DND-41 (cell line): ENCODE results near the gene GJB6.

Source experiments
- ATAC-seq: fragments of 200-7000 bp; cut with Tn5 transposase; 3 replicates; pipeline ENCODE4 v1.9.1; 2021; ENCODE audit warnings: low read depth; ENCODE audit not compliant: insufficient read depth
- DNase-seq: peaks from one replicate; pipeline ENCODE4 v3.0.0-alpha.2; 2020
- H2AFZ ChIP-seq: 2 replicates; pipeline ENCODE4 v1.6.0; 2012; ENCODE audit warnings: low read depth, low read length
- H3K27ac ChIP-seq: 2 replicates; pipeline ENCODE4 v1.5.1; 2012; ENCODE audit warnings: low read length, inconsistent platforms
- H3K27me3 ChIP-seq: fragments of 200-600 bp; sonication (generic); 2 replicates; pipeline ENCODE4 v1.6.0; 2012; ENCODE audit warnings: low read length, mild to moderate bottlenecking, inconsistent platforms; ENCODE audit not compliant: insufficient read depth, poor library complexity
- H3K36me3 ChIP-seq: 2 replicates; pipeline ENCODE4 v1.5.1; 2012; ENCODE audit warnings: low read length, inconsistent platforms; ENCODE audit not compliant: insufficient read depth
- H3K4me1 ChIP-seq: 2 replicates; pipeline ENCODE4 v1.5.1; 2012; ENCODE audit warnings: mild to moderate bottlenecking, low read length; ENCODE audit not compliant: insufficient read depth
- H3K4me2 ChIP-seq: 2 replicates; pipeline ENCODE4 v1.6.0; 2012; ENCODE audit warnings: mild to moderate bottlenecking, moderate library complexity, low read length, inconsistent platforms; ENCODE audit not compliant: insufficient read depth
- H3K4me3 ChIP-seq, 2 experiments: fragments of 200-600 bp in 1 of 2; shearing (Covaris generic) in 1 of 2; 2 replicates each; pipeline ENCODE4 v1.5.1; 2012 to 2016; ENCODE audit warnings: inconsistent platforms in 2 of 2, low read length in 2 of 2, mild to moderate bottlenecking in 2 of 2, low read depth in 1 of 2, moderate library complexity in 1 of 2
- H3K79me2 ChIP-seq: 2 replicates; pipeline ENCODE4 v1.6.0; 2012; ENCODE audit warnings: low read length, inconsistent platforms; ENCODE audit not compliant: insufficient read depth
- H3K9ac ChIP-seq: 2 replicates; pipeline ENCODE4 v1.6.0; 2012; ENCODE audit warnings: low read depth, mild to moderate bottlenecking, inconsistent platforms, low read length, moderate library complexity
- H3K9me3 ChIP-seq: 2 replicates; pipeline ENCODE4 v1.5.1; 2012; ENCODE audit warnings: low read length, moderate library complexity, mild to moderate bottlenecking, inconsistent platforms; ENCODE audit not compliant: insufficient read depth, severe bottlenecking
- H4K20me1 ChIP-seq: 2 replicates; pipeline ENCODE4 v1.6.0; 2012; ENCODE audit warnings: low read length; ENCODE audit not compliant: insufficient read depth
- CTCF ChIP-seq: IDR thresholded peaks from 2 replicates; pipeline ENCODE4 v1.5.1; 2012; ENCODE audit warnings: borderline replicate concordance, low read length, moderate library complexity, mild to moderate bottlenecking; ENCODE audit not compliant: poor library complexity, severe bottlenecking; ENCODE audit errors: extremely low read depth
- EZH2 ChIP-seq: IDR thresholded peaks from 3 replicates; pipeline ENCODE4 v1.6.1; 2012; ENCODE audit warnings: borderline replicate concordance, low read depth, mild to moderate bottlenecking, moderate library complexity, low read length, inconsistent platforms; ENCODE audit not compliant: severe bottlenecking

Gene GJB6

DNA sequence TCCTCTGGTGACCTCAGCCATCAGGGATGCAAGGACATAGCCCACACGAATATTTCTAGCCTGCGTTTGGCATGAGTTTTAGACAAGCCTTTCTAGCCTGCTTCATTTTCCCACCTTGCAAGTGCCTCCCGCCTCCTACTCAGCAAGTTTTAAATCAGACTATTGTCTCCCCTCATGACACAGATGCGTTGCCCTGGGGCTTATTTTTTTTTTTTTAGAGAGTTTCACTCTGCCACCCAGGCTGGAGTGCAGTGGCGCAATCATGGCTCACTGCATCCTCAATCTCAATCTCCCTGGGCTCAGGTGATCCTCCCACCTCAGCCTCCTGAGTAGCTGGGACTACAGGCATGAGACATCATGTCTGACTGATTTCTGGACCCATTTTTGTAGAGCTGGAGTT lies 54.0 kb downstream of the GJB6 start:
- no peak for DNase-seq
- Histone ChIP-seq H3K9ac (no peak overlapping the region), H3K27ac (no peak overlapping the region), H4K20me1 (no peaks in the 10 kb centered on the region), H3K79me2 (no peaks in the 10 kb centered on the region), H3K4me1 (no peaks in the 10 kb centered on the region), H3K4me3 (no peak overlapping the region), H3K4me2 (no peak overlapping the region), H3K36me3 (no peaks in the 10 kb centered on the region), H2AFZ (no peak overlapping the region), H3K9me3 (no peaks in the 10 kb centered on the region), H3K27me3 (peaks cover 27% of the 10 kb centered on the region)
- ATAC-seq = no peak
- TF ChIP-seq EZH2 (no peak), CTCF (no peak)

DNA sequence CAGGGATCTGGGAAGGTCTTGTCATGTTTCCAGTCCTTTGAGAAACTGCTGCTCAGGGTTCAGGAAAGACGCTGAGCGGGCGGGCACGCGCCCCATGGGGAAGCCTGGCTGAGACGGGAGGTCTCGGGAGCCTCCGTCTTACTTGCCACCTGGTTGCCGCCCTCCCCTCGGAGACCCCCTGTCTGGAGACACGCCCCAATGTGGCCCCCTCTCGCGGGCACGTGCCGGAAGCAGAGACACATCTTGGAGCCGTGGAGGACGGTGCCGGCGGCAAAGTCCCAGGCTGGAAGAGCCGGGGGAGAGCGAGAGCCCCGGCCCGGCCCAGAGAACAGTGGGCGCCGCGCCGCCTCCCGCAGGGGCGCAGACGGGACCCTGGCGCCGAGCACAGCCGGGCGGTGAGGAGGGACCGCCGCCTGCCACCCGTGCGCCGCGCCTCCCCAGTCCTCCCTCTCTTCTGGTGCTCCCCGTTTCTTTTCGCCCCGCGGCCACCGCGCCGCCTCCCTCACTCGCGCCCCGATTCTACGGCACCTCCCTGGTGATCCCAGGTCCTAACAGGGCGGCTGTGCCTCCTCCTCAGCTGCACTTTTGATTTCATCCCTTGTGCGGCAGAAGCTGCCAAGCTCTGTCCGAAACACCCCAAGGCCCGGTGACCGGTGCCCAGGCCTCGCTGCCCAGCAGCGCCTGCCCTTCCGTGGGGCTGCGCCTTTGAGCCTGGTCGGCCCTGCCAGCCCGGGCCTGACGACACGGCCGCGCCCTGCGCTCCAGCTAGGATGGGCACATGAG lies 54.9 kb downstream of the GJB6 start:
- TF ChIP-seq EZH2 = no peak
- TF ChIP-seq CTCF = no peak
- no peak overlapping the region for H3K4me3 ChIP-seq
- H3K4me2 ChIP-seq = no peak overlapping the region
- H3K9ac ChIP-seq = no peak overlapping the region
- no peaks in the 10 kb centered on the region for H3K4me1 ChIP-seq
- no peak overlapping the region for H3K27ac ChIP-seq
- H3K79me2 ChIP-seq = no peaks in the 10 kb centered on the region
- H3K27me3 ChIP-seq = peaks cover 28% of the 10 kb centered on the region
- H4K20me1 ChIP-seq = no peaks in the 10 kb centered on the region
- ATAC-seq = no peak
- H3K36me3 ChIP-seq = no peaks in the 10 kb centered on the region
- no peak for DNase-seq
- no peak overlapping the region for H2AFZ ChIP-seq
- no peaks in the 10 kb centered on the region for H3K9me3 ChIP-seq

DNA sequence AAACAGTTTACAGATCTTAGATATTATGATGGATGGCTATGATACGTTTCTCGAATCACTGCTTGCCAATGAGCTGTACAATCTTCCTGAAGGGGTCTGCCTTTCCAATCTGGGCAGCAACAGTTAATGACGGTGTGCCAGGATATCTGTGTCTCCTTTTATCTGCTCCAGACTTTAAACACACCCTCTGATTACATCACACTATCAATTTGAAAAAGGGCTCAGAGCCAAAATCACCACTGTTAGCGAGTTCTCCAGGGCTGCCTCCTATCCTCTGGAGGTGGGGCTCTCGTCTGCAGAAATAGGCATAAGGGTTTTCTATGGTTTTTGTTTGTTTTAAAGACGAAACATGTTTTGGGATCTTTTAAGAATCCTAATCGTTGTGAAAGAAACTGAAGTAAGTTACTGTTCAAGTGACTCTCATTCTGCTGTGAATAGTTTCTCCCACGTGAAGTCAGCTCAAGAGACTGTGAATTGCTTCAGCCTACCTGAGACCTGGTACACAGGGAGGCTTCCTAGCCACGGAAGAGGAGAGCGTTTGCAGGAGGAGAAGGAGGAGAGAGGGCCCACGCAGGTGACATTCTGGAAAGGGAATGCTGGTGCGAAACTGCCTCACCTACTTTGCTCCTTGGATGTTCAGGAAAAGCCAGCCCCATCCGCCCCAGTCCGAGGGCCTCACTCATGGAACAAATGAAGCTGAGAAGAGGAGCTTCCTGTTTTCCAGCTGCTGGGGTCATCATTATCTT lies 56.0 kb downstream of the GJB6 start:
- Histone ChIP-seq H2AFZ (no peak overlapping the region), H3K27me3 (peaks cover 28% of the 10 kb centered on the region)
- ATAC-seq = no peak

More for the DNA sequence above, 56.0 kb downstream of the GJB6 start:
- DNase-seq = no peak
- H3K27ac ChIP-seq = no peak overlapping the region
- H4K20me1 ChIP-seq = no peaks in the 10 kb centered on the region
- no peaks in the 10 kb centered on the region for H3K4me1 ChIP-seq
- H3K36me3 ChIP-seq = no peaks in the 10 kb centered on the region
- no peaks in the 10 kb centered on the region for H3K79me2 ChIP-seq
- no peaks in the 10 kb centered on the region for H3K9me3 ChIP-seq
- no peak overlapping the region for H3K4me3 ChIP-seq
- no peak overlapping the region for H3K4me2 ChIP-seq
- TF ChIP-seq EZH2 (no peak), CTCF (no peak)
- H3K9ac ChIP-seq = no peak overlapping the region
